ENCODE results near the gene TIMM50. TPM values are rescaled to one million over a fixed set of nuclear protein-coding genes. Genes with fewer than 3 reads are reported as not detected.

Gene TIMM50
- total RNA-seq, 4 donors from 2014 or later: 34.0 to 63.2 (median 51.5) TPM

- H3K27me3 ChIP-seq: no peaks in the 10 kb centered on the region
- peak within 1 kb of the TSS; percentile 88 to 95 (median 94) for H3K27ac ChIP-seq
- WGBS, 2 donors: 1% methylated on average over 26 to 42 of the region's 61 CpGs
- TF ChIP-seq POLR2A (IDR thresholded peaks at IDR 0.05) (peak in 3 of 4 donors; percentile 97 to 98 (median 98)), CTCF (IDR thresholded peaks at IDR 0.05) (peak in 2 of 6 experiments; percentile 16 to 53)
- peaks cover 25 to 65% (median 40%) of the 10 kb centered on the region in 3 donors for H3K4me1 ChIP-seq
- H3K9me3 ChIP-seq: no peaks in the 10 kb centered on the region
- peaks cover 21 to 35% (median 24%) of the 10 kb centered on the region in 3 donors for H3K36me3 ChIP-seq
- peak within 1 kb of the TSS; percentile 78 to 98 (median 96) for H3K4me3 ChIP-seq
- peak; percentile 92 for DNase-seq
- intact Hi-C loops (cut with DNase I): loop anchor here (10.0 kb wide), 1 partner anchor 99 kb away; the partner anchor contains the start of gene EID2B
Observed at GRCh38 chr19:39435499-39436349, 44.9 kb upstream of the TIMM50 start, which contains the start of gene RPS16. Gene RPS16, minus strand, starts transcription at chr19:39435949. Its CDS starts 54 bp downstream, at chr19:39435895.

DNA sequence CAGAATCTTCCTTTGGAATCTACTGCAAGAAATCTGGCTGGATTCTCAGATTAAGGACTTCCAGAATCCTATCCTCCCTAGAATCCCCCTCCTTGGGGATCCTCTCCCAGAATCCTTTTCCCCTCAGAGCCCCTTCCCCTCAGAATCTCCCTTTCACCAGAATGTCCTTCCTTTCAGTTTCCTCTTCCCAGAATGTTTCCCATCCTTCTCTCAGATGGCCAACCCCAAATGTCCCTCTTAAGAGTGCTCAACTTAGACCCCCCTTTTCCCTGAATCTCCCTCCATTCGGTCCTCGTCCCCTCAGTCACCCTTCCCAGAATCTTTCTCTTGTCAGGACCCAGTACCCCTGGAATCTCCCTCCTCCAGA, 44.3 kb upstream of the TIMM50 start:
- Histone ChIP-seq H3K4me3 (peak overlapping the region; percentile 78 to 98 (median 96)), H3K36me3 (peaks cover 21 to 35% (median 24%) of the 10 kb centered on the region in 3 donors), H3K27ac (peak overlapping the region; percentile 88 to 95 (median 94)), H3K9me3 (no peaks in the 10 kb centered on the region), H3K27me3 (no peaks in the 10 kb centered on the region), H3K4me1 (peaks cover 22 to 62% (median 35%) of the 10 kb centered on the region in 3 donors)
- 0 to 5% methylated on average over 2 of the region's 2 CpGs for WGBS, 2 donors
- intact Hi-C loops (cut with DNase I): loop anchor here (10.0 kb wide), 1 partner anchor 98 kb away; the partner anchor contains the start of gene EID2B
- DNase-seq: no peak
- TF ChIP-seq CTCF (IDR thresholded peaks at IDR 0.05) (no peak), POLR2A (IDR thresholded peaks at IDR 0.05) (no peak)

- H3K4me1 ChIP-seq: peaks cover 22 to 41% (median 22%) of the 10 kb centered on the region in 3 donors
- 75 to 85% methylated on average over 8 to 9 of the region's 9 CpGs for WGBS, 2 donors
- TF ChIP-seq POLR2A (IDR thresholded peaks at IDR 0.05) (no peak), CTCF (IDR thresholded peaks at IDR 0.05) (no peak)
- no peak overlapping the region for H3K4me3 ChIP-seq
- H3K27ac ChIP-seq: no peak overlapping the region
- no peaks in the 10 kb centered on the region for H3K9me3 ChIP-seq
- DNase-seq: no peak
- H3K27me3 ChIP-seq: no peaks in the 10 kb centered on the region
- intact Hi-C loops (cut with DNase I): loop anchor here (10.0 kb wide), 1 partner anchor 96 kb away; the partner anchor contains the start of gene EID2B
- H3K36me3 ChIP-seq: peaks cover 9 to 15% (median 14%) of the 10 kb centered on the region in 3 donors
Observed at GRCh38 chr19:39438270-39438934, 42.2 kb upstream of the TIMM50 start.

- H3K27ac ChIP-seq: peak overlapping the region; percentile 92 to 98 (median 95)
- peak overlapping the region; percentile 67 to 93 (median 77) for H3K4me3 ChIP-seq
- intact Hi-C loops (cut with DNase I): no loop called here
- DNase-seq: no peak
- WGBS, 2 donors: 1 to 3% methylated on average over 14 to 17 of the region's 17 CpGs
- peaks cover 16 to 57% (median 29%) of the 10 kb centered on the region in 3 donors for H3K4me1 ChIP-seq
- no peaks in the 10 kb centered on the region for H3K27me3 ChIP-seq
- H3K36me3 ChIP-seq: peaks cover 0 to 13% (median 0%) of the 10 kb centered on the region in 3 donors
- no peaks in the 10 kb centered on the region for H3K9me3 ChIP-seq
- no peak for TF ChIP-seq POLR2A (IDR thresholded peaks at IDR 0.05)
- no peak for TF ChIP-seq CTCF (IDR thresholded peaks at IDR 0.05)
Observed at GRCh38 chr19:39444598-39445195, 35.9 kb upstream of the TIMM50 start.

All from esophagus squamous epithelium (tissue), 5 donors.